ENCODE data around the gene TXNL4B.

DNA sequence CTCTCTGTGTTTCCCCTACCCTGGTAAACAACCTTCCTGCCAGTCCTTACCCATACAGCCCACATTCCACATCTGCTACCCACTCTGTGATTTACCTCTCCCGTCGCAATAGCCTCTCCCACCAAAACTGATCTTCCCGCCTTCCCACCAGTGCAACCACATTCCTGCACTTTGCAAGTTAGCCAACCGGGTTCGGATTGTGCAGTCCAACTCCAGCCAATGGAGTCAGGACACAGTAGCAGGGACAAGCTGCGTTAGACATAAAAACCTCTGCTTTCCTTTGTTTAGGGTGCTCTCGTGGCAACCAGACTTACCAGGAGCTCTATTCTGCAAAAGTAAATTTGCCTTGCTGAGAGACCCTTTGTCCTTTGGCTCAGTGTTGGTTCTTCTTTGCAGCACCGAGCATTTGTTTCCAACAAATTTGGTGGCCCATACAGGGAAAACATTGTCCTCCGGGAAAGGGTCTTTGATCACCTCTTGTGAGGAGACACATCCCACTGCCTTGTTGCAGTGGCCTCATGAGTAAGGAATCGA lies 29.0 kb downstream of the TXNL4B start:
- no peak for TF ChIP-seq SIN3A (IDR thresholded peaks at IDR 0.05; ENCODE audit: borderline replicate concordance, insufficient read depth, low read length)
- TF ChIP-seq TAF1 (IDR thresholded peaks at IDR 0.05; ENCODE audit: borderline replicate concordance, insufficient read depth, low read length), result no peak
- TF ChIP-seq, protein P1, sequence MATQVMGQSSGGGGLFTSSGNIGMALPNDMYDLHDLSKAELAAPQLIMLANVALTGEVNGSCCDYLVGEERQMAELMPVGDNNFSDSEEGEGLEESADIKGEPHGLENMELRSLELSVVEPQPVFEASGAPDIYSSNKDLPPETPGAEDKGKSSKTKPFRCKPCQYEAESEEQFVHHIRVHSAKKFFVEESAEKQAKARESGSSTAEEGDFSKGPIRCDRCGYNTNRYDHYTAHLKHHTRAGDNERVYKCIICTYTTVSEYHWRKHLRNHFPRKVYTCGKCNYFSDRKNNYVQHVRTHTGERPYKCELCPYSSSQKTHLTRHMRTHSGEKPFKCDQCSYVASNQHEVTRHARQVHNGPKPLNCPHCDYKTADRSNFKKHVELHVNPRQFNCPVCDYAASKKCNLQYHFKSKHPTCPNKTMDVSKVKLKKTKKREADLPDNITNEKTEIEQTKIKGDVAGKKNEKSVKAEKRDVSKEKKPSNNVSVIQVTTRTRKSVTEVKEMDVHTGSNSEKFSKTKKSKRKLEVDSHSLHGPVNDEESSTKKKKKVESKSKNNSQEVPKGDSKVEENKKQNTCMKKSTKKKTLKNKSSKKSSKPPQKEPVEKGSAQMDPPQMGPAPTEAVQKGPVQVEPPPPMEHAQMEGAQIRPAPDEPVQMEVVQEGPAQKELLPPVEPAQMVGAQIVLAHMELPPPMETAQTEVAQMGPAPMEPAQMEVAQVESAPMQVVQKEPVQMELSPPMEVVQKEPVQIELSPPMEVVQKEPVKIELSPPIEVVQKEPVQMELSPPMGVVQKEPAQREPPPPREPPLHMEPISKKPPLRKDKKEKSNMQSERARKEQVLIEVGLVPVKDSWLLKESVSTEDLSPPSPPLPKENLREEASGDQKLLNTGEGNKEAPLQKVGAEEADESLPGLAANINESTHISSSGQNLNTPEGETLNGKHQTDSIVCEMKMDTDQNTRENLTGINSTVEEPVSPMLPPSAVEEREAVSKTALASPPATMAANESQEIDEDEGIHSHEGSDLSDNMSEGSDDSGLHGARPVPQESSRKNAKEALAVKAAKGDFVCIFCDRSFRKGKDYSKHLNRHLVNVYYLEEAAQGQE (IDR thresholded peaks at IDR 0.05; ENCODE audit: insufficient read depth in 1 of 2, low read depth in 2 of 2, low read length in 2 of 2), result no peak
- no peak for TF ChIP-seq POLR2AphosphoS5 (IDR thresholded peaks at IDR 0.05; ENCODE audit: low read depth, low read length)
- no peak for TF ChIP-seq FOXP2 (optimal IDR thresholded peaks at IDR 0.05; ENCODE audit: borderline replicate concordance, extremely low read depth, extremely low read length, insufficient read depth)
